SKM-1 treated with dmso at 0.1 percent for 144 hours (cell line): ENCODE measurements around the gene TENT4A.
"Not testable (repeated sequence)": the region's sequence is repeated elsewhere in the genome, so short reads cannot be mapped to it uniquely, and the experiment has no call there.

Source experiments
- DNase-seq: peaks from one replicate; lab custom pipeline; 2025; ENCODE audit not compliant: unreplicated experiment; lab: John Stamatoyannopoulos, UW

Gene TENT4A

DNA sequence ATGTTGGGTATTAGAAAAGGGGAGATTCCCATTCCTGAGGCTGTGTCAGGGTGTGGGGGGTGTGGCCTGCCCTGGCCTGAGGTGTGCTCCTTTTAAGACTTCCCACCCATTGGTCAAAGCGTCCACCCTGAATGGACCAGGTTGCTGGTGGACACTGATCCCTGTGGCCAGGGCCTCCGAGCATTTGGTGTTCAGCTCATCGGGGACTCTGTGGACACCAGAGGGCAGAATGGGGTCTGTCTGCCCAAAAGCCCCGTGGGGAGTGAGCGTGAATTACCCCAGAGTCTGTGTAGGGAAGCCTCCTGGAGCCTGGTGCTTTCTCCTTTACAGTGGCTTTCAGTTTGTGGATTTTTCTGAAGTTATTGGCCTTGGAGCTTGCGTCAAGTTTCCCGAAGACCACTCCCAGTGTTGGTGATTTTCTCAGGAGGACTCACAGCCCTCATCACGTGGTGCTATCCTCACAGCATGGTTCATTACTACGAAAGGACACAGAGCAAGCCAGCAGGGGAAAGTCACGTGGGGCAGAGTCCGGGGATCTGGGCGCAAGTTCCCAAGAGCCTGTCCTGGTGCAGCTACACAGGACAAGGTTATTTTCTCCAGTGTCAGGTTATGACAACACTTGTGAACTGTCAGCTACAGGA lies 55.5 kb downstream of the TENT4A start:
- no peak for DNase-seq

DNA sequence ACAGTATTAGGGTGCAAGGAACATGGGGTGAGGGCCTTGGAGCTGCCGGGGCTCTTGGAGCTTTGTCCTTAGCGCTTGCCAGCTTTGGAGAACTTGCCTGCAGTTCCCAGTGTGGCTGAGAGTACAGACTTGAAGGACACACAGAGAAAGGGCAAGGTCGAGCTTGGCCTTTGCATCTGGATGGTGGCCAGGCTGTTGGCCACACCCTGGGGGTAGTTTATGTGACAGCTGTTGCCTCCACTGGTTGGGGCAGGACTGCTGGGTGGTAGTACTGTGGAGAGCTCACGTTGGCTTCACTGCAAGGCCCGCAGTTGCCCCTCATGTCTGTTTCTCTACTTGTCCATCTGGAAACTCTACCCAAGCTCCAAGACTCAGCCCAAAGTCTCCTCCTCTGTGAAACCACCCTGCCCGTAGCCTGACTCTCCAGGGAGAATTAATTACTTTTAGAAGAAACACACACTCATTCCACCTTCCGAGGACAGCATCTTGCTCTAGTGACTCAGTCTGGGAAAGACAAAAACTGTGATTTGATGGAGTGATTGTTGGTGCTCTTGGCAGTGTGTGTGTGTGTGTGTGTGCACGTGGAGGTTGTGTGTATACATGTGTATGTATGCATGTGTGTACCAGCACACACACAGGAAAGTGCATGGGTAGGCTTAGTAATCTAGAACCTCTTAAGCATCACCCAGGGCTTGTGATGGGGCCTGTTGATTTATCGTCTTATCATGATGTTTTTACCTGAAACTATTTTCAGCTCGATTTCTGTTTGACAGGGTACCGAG lies 57.8 kb downstream of the TENT4A start:
- DNase-seq = no peak

DNA sequence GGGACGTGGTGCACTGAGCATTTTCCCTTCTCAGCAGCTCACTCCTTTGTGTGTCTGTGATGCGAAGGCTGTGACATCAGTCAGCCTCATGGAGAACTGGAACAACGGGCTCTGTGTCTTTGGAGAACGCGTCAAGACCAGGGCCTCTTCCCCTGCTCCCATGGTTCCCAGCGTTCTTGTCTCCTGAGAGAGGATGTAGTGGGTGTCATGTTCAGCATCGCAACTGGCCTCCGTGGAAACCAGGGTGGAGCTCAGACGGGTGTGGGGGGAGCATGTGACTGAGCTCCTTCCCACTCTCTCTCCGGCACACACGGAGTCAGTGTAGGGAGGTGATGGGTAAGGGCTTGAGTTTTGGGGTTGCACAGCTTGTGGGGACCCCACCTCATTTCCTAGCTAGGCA lies 59.7 kb downstream of the TENT4A start:
- no peak for DNase-seq

DNA sequence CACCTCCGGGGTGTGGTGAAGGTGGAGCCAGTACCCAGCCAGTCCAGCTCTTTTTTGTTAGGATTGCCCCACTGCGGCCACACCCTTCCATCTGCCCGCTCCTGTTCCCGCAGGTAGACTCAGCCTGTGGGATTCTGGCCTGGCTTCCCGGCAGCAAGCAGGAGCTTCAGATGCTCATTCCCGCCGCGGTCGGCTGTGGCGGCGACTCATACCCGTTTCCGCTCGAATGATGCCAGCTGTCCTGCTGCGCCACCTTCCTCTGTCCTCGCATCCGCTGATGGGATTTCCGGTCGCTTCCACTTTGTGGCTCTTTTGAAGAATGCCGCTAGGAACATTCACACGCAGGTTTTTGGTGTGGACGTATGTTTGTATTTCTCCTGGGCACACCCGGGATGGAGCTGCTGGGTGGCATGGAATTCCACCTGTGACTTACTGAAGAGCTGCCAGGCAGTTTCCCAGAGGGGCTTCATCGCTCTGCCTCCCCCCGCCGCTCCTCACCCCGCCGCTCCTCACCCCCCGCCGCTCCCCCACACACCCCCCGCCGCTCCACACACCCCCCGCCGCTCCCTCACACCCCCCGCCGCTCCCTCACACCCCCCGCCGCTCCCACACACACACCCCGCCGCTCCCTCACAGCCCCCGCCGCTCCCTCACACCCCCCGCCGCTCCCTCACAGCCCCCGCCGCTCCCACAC lies 60.3 kb downstream of the TENT4A start:
- DNase-seq = no peak

DNA sequence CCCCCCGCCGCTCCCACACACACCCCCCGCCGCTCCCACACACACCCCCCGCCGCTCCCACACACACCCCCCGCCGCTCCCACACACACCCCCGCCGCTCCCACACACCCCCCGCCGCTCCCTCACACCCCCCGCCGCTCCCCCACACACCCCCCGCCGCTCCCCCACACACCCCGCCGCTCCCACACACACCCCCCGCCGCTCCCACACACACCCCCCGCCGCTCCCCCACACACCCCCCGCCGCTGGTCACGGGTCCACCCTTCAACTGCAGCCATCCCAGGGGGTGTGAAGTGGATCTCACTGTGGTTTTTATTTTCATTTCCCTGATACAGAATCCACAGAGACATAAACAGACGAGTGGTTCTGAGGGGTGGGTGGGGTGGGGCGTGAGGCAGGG lies 61.0 kb downstream of the TENT4A start:
- not testable (repeated sequence) for DNase-seq

DNA sequence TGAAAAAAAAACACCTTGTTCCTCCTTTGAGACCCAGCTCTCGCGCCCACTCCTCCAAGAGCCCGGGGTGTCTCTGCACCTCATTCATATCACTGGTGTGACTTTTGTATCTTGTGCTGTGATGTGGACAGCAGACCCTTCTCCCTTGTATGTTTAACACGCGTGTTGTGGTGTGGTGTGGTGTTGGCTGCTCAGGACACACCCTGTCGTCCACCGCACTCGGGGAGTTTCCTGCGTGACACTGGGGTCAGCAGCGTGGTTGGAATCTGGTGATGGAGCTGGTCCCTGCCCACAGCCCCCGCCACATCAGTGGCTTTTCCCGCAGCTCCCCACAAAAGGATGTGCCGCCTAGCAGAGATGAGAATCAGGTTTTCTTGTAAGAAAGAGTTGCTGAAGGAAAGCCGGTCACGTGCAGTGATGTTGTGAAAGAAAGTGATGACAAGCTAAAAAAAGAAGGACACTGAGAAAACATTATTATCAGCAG lies 61.5 kb downstream of the TENT4A start:
- DNase-seq = no peak

DNA sequence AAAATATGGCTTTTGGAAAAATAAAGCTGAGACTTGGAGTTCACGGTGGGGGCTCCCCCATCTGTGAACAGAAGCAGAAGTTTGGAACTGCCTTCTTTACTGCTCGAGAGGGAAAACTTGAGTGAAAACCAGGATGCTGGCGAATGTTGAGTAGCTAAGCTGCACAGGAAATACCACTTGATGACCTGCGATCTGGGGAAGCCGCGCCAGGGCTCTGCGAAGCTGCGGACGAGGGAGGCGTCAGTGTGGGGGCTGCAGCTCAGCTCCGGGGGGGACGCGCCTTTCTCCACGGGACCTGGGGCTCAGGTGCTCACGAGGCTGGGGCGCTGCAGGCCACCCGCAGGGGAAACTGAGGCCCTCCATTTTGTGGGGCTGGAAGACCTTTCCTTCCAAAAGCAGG lies 62.3 kb downstream of the TENT4A start:
- no peak for DNase-seq

DNA sequence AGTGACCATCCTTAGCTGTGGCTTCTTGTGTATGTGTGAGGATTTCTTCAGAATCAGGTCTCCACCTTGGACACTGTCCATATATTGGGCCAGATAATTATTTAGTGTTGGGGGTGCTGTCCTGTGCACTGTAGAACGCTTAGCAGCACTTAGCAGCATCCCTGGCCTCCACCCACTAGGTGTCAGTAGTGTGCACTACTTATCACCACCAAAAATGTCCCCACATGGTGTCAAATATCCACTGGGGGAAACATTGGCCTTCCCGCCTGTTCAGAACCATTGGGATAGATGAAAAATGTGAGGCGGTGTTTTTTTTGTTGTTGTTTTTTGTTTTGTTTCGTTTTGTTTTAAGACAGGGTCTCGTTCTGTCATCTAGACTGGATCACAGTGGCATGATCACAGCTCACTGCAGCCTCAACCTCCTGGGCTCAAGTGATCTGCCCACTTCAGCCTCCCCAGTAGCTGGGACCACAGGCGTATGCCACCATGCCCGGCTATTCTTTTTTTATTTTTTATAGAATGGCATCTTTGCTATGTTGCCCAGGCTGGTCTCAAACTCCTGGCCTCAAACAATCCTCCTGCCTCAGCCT lies 67.7 kb downstream of the TENT4A start:
- DNase-seq = no peak

DNA sequence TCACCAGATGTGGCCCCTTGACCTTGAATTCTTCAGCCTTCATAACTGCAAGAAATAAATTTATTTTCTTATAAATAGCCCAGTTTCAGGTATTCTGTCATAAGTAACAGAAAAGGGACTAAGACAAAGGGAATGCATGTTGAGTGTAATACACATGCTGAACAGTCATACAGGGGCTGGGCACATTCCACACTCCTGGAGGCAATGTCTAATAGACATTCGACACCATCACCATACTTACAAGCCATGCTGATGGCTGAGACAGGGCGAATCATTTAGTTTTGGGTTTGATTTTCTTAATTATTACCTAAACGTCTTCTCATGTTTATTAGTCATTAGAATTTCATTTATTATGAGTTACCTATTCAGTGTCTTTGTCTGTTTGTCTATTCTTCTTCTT lies 68.5 kb downstream of the TENT4A start:
- DNase-seq = no peak

DNA sequence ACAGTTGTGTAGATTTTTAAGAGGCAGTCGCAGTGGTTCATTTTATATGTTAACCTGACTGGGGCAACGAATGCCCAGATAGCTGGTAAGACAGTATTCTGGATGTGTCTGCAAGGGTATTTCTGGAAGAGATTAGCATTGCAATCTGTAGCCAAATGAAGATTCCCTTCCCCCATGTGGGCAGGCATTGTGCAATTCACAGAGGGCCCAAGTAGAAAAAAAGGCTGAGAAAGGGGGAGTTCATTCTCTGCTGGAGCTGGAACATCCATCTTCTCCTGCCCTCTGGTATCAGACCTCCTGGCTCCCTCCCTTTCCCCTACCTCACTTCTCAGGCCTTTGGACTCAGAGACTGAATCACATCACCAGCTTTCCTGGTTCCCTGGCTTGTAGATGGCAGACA lies 70.6 kb downstream of the TENT4A start:
- DNase-seq = no peak

DNA sequence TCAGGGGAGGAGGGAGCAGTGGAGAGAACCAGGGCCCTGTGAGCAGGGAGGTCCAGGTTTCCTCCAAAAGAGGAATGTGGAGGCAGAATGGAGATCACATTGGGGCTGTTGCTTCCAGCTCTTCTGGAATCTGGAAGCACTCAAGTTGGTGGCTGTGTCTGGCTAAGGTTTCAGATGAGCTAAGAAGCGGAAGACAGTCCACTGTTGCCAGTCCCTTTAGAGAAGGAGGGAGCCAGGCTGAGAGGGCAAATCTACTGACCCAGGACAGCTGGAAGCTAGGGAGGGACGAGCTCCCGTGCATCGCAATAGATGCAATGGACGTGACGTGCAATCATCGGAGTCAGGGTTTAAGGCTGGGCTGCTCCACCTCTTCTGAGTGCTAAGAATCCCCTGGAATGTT lies 71.2 kb downstream of the TENT4A start:
- DNase-seq = no peak

DNA sequence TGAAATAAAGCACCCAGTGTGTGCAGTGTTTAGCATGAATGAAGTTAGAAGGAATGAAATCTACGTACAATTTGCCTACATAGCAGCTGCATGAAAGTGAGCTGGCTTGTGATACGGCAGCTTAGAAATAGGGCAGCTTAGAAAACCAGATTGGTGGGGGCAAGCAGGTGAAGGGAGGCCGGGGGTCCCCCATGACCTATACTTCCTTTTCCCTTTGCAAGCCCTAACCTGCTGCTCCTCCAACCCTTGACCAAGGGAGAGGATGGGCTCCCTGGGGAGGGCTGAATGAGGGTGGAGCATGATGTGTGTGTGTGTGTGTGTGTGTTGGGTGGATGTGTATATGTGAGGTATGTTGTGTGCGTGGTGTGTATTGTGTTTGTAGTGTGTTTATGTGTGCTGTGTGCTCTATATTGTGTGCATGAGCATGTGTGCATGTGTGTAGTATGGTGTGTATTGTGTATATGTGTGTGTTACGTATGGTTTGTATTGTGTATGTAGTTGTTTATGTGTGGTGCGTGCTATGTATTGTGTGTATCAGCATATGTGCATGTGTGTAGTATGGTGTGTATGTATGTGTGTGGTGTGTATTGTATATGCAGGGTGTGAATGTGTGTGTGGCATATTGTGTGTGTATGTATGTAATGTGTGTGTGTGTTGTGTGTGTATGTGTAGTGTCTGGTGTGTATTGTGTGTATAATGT lies 72.1 kb downstream of the TENT4A start:
- DNase-seq = no peak

DNA sequence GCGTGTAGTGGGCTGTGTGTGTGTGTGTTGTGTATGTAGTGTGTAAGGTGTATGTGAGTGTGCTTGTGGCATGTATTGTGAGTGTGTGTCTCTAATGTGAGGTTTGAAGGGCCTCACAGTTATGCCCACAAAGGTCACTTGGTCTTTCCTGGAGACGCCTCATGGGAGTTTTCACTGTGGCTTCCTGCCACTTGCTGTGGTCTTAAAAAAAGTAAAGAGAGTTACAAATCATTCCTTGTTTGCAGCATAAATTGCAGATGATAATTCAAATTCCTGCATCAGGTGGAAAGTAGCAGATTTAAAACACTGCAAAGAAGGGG lies 72.6 kb downstream of the TENT4A start:
- no peak for DNase-seq

DNA sequence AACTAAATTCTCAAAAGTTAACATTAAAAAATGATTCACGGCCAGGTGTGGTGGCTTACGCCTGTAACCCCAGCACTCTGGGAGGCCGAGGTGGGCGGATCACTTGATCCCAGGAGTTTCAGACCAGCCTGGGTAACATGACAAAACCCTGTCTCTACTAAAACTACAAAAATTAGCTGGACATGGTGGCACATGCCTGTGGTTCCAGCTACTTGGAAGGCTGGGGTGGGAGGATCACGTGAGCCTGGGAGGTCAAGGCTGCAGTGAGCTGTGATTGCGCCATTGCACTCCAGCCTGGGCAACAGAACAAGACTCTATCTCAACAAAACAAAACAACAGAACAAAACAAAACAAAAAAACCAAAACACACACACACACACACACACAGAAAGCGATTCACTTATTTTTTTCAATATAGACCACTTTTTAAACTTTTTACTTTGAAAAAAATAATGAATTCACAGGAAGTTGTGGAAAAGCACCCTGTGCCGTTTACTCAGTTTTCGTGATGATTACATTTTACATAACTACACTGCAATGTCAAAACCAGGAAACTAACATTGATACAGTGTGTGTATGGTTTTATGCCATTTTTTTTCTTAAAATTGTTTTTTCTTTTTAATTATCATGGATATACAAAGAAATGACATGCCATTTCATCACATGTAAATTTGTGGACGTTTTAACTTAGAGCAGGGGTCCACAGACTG lies 73.7 kb downstream of the TENT4A start:
- DNase-seq = no peak

DNA sequence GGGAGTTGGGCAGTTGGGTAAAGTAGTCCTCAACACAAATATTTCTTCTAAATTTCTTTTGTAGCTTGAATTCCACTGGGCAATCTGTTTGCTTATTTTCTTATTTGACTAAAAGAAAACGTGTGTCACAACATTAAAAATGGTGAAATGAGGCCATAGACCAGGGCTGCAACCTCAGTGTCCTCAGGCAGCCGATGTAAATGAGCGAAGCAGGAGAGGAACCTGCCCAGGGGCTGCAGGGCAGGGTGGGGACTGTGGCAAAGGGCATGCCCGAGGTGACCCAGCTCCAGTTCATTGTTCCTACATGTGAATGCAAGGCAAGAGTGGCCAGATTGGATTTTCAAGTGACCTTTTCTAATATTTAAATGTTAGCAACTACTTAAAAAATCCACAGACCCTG lies 74.7 kb downstream of the TENT4A start:
- no peak for DNase-seq

DNA sequence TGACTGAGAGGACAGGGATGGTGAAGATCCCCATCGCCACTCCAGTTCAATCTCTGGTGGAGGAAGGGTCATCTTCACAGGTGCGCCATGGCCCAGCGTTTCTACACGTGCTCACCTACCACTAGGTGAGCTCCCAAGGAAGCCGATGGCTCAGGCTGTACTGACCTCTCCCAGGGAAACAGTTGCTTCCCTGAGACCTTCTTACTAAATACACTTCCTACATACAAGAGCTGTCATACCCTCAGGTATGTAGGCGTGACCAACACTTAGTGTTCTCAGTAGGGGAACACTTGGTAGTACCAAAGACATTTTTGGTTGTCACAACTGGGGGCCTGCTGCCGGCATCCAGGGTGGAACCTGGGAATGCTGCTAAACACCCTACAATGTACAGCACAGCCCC lies 75.2 kb downstream of the TENT4A start:
- no peak for DNase-seq

DNA sequence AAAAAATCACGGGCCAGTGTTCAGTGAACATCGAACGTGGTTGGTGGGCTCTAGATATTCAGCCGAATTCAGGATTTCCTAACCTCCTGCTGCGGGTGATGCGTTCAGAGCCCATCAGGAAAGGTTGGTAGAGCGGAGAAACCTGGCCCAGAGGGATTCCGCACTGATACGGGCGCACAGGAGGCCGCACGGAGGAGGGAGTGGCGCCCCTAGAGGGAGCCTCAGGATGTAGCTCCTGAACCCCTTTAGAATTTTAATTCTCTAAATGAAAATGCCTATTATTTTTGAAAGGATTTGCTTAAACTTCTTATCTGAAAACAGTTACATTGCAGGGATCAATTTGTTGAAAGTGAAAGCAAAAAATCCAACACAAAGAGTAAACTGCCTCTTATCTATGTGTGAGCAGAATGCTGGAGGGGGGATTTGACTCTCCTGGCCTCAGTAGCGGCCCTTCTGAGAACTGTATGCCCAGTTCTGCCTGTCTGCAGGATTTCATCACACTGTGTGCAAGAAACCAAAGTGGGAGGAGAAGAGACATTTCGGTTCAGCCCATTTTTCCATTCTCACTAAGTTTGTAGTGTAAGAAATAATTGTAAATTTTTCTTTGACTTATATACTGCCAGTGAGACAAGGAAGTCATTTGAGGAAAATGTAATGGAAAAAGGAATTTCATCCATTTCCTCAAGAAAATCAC lies 75.9 kb downstream of the TENT4A start:
- DNase-seq = no peak

DNA sequence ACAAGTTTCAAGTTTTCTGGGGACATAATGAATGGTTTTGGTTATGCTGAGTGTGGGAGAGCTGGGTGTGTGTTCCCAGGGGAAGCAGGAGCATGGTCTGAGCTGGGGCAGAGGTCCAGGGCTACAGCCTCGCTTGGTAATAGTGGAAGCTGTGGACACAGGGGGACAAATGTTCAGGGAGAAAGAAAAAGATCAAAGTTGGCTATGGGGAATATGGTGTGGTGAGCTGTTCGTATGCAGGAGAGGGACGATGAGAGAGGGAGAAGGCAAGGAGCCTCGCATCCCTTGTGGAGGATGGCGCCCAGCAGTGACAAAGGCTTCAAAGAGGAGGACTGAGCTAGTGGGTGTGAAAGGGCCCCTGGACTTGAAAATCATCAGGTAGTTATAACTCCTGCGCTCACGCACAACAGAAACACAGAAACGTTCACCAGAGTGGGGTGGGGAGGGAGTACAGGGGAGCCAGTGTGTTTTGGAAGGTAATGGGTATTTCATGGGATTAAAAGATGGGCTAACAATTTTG lies 77.2 kb downstream of the TENT4A start:
- no peak for DNase-seq

DNA sequence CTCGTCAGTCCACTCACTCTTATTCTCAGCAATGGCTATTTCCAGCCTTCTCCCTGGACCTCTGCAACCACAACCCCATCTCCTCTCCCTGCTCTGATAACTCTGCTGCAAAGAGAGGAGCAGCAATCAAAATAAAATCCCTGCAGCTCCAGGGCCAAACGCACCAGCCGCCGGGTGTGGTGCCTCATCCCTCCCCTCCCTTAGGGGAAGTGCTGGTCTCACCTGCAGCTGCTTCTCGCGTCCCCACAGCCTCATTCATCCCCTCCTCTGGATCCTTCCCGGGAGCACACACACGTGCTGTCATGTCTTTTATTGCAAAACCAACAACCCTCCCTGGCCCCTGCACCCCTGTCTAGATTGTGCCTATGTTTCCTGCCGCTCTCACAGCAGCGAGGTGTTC lies 77.8 kb downstream of the TENT4A start:
- no peak for DNase-seq

DNA sequence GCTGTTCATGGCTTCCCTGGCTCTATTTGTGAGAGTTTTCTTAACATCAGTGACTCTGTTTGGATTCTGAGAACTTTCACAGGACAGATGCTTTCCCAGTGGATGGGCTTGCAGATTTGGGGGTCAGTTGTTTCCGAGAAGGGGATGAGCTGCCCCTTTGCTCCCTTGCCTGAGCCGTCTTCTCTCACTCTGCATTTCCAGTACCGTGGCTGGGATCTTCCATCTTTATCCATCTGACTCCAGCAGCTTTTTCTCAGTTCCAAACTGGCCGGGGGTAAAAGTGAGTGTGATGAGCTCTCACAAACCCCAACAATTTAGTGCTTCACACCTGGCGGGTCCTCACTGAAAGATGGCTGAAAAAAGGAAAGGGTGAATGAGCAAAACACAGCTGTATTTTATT lies 79.1 kb downstream of the TENT4A start:
- DNase-seq = no peak
